PC-3 (cell line): ENCODE results near the gene NUMA1. TPM values are rescaled to one million over a fixed set of nuclear protein-coding genes. Genes with fewer than 3 reads are reported as not detected.

Experiments used
- ATAC-seq: fragments of 200-7000 bp; cut with Tn5 transposase; 2 replicates; pipeline ENCODE4 v1.9.1; 2020; ENCODE audit warnings: mild to moderate bottlenecking, moderate library complexity
- BruUV-seq: library from RNA; stranded (reverse); fragments of 400-500 nt; replicated peaks from 2 replicates; lab custom pipeline; 2021; lab: Mats Ljungman, UMichigan
- CTCF ChIA-PET: fragments of 300-600 bp; sonication (Branson Sonifier 250); formaldehyde crosslinking; loops from one replicate; lab custom pipeline; 2022; ENCODE audit warnings: antibody characterized with exemption; lab: Charles Lee
- POLR2A ChIA-PET: fragments of 300-600 bp; sonication (Branson Sonifier 250); formaldehyde crosslinking; loops from one replicate; lab custom pipeline; 2022; ENCODE audit warnings: antibody characterized with exemption; ENCODE audit not compliant: unreplicated experiment; lab: Charles Lee
- DNase-seq: peaks from one replicate; pipeline ENCODE4 v3.0.0-alpha.2; 2015
- H2AFZ ChIP-seq: fragments of 300-600 bp; sonication (generic); 2 replicates; pipeline ENCODE4 v1.6.0; 2016; ENCODE audit warnings: antibody characterized with exemption, low read length
- H3F3A ChIP-seq: fragments of 300-600 bp; sonication (generic); one replicate; pipeline ENCODE4 v1.6.0; 2017; ENCODE audit warnings: antibody characterized with exemption, low read length, control low read depth, mild to moderate bottlenecking; ENCODE audit not compliant: unreplicated experiment
- H3K27ac ChIP-seq: fragments of 300-600 bp; sonication (generic); 2 replicates; pipeline ENCODE4 v1.5.1; 2016; ENCODE audit warnings: mild to moderate bottlenecking, low read length
- H3K27me3 ChIP-seq: fragments of 300-600 bp; sonication (generic); 2 replicates; pipeline ENCODE4 v1.6.1; 2016; ENCODE audit warnings: low read length, mixed read lengths
- H3K36me3 ChIP-seq: fragments of 300-600 bp; sonication (generic); 2 replicates; pipeline ENCODE4 v1.6.1; 2016; ENCODE audit warnings: low read depth, mixed run types, low read length, mixed read lengths
- H3K4me1 ChIP-seq: fragments of 300-600 bp; sonication (generic); 2 replicates; pipeline ENCODE4 v1.5.1; 2016; ENCODE audit warnings: low read length; ENCODE audit not compliant: insufficient read depth
- H3K4me2 ChIP-seq: fragments of 300-600 bp; sonication (generic); 2 replicates; pipeline ENCODE4 v1.6.0; 2016; ENCODE audit warnings: low read length
- H3K4me3 ChIP-seq: fragments of 300-600 bp; sonication (generic); 2 replicates; pipeline ENCODE4 v1.5.1; 2016; ENCODE audit warnings: mild to moderate bottlenecking, low read length, mixed read lengths
- H3K79me2 ChIP-seq: fragments of 300-600 bp; sonication (generic); 2 replicates; pipeline ENCODE4 v1.6.1; 2017; ENCODE audit warnings: low read length, mixed read lengths
- H3K9ac ChIP-seq: fragments of 300-600 bp; sonication (generic); 2 replicates; pipeline ENCODE4 v1.6.0; 2016; ENCODE audit warnings: mild to moderate bottlenecking, low read length
- H3K9me2 ChIP-seq: fragments of 300-600 bp; sonication (generic); replicated peaks from 2 replicates; pipeline ENCODE4 v1.6.1; 2016; ENCODE audit warnings: mixed run types, low read length, mixed read lengths
- H3K9me3 ChIP-seq: fragments of 300-600 bp; sonication (generic); 2 replicates; pipeline ENCODE4 v1.6.1; 2016; ENCODE audit warnings: low read length, mixed read lengths
- H4K20me1 ChIP-seq: fragments of 300-600 bp; sonication (generic); 2 replicates; pipeline ENCODE4 v1.6.1; 2016; ENCODE audit warnings: low read length, mixed read lengths
- EZH2 ChIP-seq: fragments of 300-600 bp; sonication (generic); IDR thresholded peaks from one replicate; pipeline ENCODE4 v1.6.1; 2017; ENCODE audit warnings: antibody characterized with exemption, mild to moderate bottlenecking, low read length; ENCODE audit not compliant: unreplicated experiment
- EZH2phosphoT487 ChIP-seq: fragments of 300-600 bp; sonication (generic); IDR thresholded peaks from 2 replicates; pipeline ENCODE4 v1.6.1; 2018; ENCODE audit warnings: mild to moderate bottlenecking, antibody characterized with exemption, low read length, borderline replicate concordance
- intact Hi-C: fragments of 100-400 bp; cut with micrococcal nuclease; formaldehyde crosslinking; loops from 2 replicates; pipeline ENCODE4 v1.9.0; 2023
- total RNA-seq: library from RNA; depleted of rRNA; stranded (reverse); fragments of >200 nt; gene quantifications from 2 replicates; pipeline ENCODE4 v1.2.3, GENCODE V29; 2014
- TF ChIP-seq, protein P1 (sequence below): fragments of 300-600 bp; sonication (generic); conservative IDR thresholded peaks from 2 replicates; pipeline ENCODE4 v1.5.1; 2017; ENCODE audit warnings: antibody characterized with exemption, low read depth, mild to moderate bottlenecking, low read length

The NUMA1 gene
- total RNA-seq, 1 experiment from 2014 or later: 145 TPM

DNA sequence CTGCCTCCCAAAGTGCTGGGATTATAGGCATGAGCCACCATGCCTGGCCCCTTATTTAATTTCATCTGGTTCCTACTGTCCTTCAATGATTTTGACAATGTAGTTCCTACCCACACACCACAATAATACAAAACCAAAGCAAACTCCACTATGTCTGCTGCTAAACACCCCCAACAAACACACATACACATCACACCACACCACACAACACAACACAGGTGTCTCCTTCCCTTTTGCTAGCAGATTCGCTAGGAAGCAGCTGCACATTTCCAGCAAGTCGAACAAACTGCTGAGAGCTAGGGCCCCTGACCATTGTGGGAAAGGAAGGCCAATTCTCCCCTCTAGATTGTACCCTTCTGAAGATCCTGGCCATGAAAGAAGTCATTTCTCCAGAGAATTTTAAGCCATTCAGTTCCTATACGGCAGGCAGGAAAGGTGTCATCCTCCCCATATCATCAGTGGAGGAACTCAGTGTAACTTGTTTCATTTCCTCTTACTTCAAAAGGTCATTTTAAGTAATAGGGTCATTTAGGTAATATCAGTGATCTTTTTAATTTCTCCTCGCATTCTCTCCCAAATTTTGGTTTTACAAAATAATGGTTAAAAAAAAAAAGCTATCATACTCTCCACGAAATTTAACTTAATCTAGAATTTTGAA is 18.5 kb downstream of the NUMA1 start:
- no peak for ATAC-seq
- Histone ChIP-seq H4K20me1 (0 out of 2 replicates have a peak, but pooled peaks cover 3% of the 10 kb centered on the region), H3K9me2 (no peaks in the 10 kb centered on the region), H3K79me2 (peaks cover 46% of the 10 kb centered on the region), H3K9me3 (no peaks in the 10 kb centered on the region), H3K9ac (no peak overlapping the region), H3K27ac (no peak overlapping the region), H3K4me1 (no peaks in the 10 kb centered on the region), H3F3A (no peaks in the 10 kb centered on the region), H3K4me3 (no peak overlapping the region), H3K27me3 (no peaks in the 10 kb centered on the region), H3K4me2 (no peak overlapping the region), H2AFZ (no peak overlapping the region), H3K36me3 (peaks cover 22% of the 10 kb centered on the region; the same call in 1 of the 2 replicates)
- no peak for DNase-seq
- intact Hi-C loops: no loop called here
- POLR2A ChIA-PET: no interaction called here
- TF ChIP-seq EZH2phosphoT487: no peak
- TF ChIP-seq, protein P1, sequence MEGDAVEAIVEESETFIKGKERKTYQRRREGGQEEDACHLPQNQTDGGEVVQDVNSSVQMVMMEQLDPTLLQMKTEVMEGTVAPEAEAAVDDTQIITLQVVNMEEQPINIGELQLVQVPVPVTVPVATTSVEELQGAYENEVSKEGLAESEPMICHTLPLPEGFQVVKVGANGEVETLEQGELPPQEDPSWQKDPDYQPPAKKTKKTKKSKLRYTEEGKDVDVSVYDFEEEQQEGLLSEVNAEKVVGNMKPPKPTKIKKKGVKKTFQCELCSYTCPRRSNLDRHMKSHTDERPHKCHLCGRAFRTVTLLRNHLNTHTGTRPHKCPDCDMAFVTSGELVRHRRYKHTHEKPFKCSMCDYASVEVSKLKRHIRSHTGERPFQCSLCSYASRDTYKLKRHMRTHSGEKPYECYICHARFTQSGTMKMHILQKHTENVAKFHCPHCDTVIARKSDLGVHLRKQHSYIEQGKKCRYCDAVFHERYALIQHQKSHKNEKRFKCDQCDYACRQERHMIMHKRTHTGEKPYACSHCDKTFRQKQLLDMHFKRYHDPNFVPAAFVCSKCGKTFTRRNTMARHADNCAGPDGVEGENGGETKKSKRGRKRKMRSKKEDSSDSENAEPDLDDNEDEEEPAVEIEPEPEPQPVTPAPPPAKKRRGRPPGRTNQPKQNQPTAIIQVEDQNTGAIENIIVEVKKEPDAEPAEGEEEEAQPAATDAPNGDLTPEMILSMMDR: no peak
- no peak for TF ChIP-seq EZH2
- CTCF ChIA-PET: no interaction called here
- no TSS peak for BruUV-seq

DNA sequence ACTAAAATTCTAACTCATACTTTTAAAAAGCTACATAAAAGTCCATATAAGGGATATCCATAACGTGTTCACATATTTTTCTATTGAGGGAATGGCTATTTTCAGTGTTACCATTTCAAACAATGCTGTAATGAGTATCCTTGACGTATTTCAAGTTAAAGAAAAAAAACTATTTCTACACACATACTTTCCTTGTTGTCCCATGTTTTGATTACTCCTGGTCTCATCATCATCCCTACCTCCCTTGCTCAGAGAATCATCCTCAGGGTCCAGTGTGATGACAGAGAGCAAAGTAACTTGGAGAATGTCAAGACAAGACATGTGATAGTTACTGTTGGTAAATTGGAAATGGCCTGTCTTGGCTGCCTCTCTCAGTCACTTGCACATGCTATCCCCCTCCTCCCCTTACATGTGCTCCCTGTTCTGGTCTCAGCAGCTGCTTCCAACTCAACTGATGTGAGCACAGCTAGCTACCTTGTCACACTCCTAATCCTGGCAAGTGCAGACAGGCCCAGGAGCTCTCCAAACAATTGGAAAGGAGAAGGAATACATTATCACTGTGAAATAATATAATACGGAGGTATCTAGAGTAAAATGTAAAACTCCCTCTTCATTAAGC is 21.8 kb downstream of the NUMA1 start:
- ChIA-PET POLR2A (no interaction called here), CTCF (no interaction called here)
- Histone ChIP-seq H3K4me1 (no peaks in the 10 kb centered on the region), H2AFZ (no peak overlapping the region), H3K9ac (no peak overlapping the region), H3F3A (no peaks in the 10 kb centered on the region), H3K79me2 (peaks cover 48% of the 10 kb centered on the region), H4K20me1 (peaks cover 6% of the 10 kb centered on the region; the same call in 1 of the 2 replicates), H3K4me2 (no peak overlapping the region), H3K9me3 (no peaks in the 10 kb centered on the region), H3K27me3 (no peaks in the 10 kb centered on the region), H3K27ac (no peak overlapping the region), H3K4me3 (no peak overlapping the region), H3K36me3 (peaks cover 17% of the 10 kb centered on the region; the same call in 1 of the 2 replicates), H3K9me2 (no peaks in the 10 kb centered on the region)
- ATAC-seq: no peak
- TF ChIP-seq EZH2 (no peak), EZH2phosphoT487 (no peak)
- TF ChIP-seq, protein P1: no peak
- intact Hi-C loops: no loop called here
- no peak for DNase-seq
- no TSS peak for BruUV-seq
